Hematopoietic multipotent progenitor cell treated with erythropoietin and hydrocortisone succinate and interleukin-3 and kit ligand, for 15 days (in vitro differentiated cells): ENCODE data around the gene DMTF1.

Source experiments
- DNase-seq: peaks from one replicate; pipeline ENCODE4 v3.0.0-alpha.2; 2015; ENCODE audit warnings: low spot score

Gene DMTF1

DNA sequence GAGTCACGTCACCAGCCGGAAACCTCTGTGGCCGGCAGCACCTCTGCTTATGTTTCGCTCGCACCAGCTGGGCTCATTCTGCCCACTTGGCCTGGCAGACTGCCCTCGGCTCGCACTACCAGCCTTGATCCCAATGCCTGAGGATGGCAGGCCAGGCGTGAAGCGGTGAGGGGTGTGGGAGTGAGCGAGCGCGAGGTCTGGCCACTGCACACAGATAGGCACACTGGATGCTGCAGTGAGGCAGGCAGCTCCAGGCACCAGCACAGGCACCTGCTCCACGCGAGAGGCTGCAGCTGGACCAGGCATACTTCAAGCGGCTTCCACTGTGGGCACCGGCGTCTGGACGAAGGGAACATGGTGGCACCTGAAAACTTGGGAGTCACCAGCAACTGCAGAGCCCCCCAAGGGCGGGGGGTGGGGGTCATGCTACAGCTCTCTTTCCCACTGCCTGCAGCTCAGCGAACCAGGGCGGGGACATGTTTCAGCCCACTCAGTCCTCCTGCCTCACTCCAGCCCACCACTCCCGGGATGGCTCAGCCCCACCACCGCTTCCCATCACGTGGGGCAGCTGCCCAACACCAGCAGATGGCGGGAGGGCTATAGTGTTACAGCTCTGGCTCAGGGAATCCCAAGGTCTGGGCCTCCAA lies 5.4 kb upstream of the DMTF1 start:
- DNase-seq = no peak

DNA sequence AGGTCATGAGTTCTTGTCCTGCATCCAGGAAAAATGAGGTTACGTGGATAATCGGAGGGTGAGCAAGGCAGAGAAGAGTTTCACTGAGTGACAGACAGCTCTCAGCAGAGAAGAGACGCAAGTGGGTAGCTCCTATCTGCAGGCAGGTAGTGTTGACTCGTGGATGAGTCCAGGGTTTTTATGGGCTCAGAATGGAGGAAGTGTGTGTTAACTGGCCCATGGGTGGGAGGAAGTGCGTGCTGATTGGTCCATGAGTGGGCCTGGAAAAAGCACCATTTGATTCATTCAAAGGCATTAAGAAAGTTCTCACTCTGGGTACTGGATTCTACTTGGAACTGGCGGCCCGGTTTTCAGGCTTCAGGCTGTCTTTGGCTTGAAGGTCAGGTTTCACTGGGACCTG lies 4.8 kb upstream of the DMTF1 start:
- DNase-seq = no peak

DNA sequence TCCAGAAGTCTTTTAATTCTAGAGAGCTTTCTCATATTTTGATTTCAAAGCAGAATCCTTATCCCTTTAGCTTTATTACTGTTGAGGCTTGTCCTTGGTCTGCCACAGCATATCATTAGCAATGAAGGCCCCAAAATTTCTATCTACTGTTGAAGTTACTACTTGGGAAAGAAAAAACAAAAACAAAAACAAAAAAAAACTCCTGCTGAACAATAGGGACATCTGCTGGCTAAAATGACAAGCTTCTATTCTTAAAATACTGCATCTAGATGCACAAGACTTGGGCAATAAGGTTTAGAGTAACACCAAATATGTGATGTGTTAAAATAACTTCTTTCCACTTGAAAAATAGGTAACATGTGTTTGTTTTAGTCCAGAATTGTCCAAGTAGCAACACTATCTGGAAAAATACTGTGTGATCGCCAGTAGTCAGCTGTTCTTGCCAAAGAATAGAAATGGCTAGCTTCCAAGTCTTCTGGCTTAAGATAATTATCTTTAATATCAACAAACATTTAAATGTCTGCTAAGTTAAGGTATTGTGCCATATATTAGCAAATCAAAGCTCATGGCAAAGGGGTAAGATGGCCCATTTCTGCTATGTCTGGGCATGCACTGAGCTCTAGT lies 3.8 kb upstream of the DMTF1 start:
- no peak for DNase-seq

DNA sequence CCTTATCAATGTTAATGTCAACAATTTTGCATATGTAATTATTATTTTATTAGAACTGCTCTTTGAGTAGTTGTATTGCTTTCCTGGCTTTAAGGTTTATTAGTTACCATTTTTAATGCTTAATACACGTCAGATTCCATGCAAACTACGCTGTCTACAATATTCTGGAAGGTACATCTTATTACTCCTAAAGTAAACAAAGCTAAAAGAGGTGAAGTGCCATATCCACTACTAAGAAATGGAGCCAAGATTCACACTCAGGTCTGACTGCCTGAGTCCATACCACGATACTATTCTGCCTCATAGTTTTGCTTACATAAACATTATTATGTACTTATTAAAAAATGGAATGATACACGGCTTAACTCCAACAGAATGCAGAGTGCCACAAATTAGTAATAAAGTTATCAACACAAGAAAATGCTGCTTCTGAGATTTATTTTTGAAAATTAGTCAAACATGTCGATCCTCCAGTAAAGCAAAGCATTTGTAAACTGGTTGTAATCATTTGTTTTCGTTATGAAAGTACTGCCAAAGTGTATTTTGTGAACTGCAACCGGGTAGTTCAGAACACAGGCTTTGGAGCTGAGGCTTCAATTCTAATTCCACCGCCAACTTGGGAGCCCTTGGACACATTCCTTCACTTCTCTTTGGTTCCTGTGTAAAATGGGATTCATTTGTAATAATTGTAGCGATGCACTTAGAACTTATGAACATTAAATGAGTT lies 1.1 kb upstream of the DMTF1 start:
- no peak for DNase-seq

DNA sequence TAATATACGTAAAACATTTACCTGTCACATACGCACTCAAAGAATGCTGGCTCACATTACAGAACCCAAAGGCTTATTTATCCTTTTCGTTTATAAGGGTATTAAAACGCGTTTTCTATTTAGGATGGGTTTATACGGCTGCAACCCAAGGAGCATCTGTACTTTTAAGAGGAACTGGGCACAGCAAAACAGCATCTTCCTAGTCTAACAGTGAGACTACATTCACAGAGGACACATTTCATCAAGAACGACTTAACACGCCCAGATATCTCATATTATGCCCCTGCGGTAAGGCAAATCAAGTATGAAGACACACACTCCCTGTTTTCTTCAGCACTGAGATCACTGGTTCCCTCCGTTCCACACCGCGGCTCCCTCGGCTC lies 533 bp upstream of the DMTF1 start:
- no peak for DNase-seq

DNA sequence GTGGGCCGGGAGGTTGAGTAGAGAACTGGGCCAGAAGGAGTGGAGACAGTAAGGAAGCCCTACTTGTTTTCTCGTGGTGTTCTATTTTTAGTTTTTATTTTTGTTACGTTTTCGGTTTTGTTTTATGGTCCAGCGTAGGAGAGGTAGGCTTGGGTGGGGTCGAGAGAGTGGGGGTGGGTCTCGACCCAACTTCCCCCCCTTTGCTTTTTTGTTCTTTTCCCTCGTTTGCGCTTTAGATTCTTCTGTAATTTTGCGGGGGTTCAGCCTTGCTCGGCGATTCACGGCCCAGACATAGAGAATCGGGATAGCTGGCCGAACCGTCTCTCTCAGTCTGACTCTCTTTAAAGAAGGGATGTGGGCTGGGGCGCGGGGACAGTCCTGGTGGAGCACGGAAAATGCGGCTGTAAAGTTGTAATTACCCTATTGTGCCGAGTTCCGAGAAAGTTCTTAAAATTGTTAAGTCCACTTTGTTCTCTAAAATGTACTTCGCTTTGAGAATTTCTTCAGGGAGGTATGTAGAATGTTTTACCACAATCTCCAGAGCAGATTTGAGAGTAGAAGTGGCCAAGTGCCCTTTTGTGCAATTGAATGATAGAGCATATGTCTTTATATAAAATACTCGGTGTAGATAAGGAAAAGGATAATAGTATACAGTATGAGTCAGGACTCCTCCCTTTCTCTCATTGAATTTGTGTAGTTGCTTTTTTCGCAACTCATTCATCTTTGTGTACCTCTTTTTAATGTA lies 816 bp downstream of the DMTF1 start:
- DNase-seq = peak; percentile 51

DNA sequence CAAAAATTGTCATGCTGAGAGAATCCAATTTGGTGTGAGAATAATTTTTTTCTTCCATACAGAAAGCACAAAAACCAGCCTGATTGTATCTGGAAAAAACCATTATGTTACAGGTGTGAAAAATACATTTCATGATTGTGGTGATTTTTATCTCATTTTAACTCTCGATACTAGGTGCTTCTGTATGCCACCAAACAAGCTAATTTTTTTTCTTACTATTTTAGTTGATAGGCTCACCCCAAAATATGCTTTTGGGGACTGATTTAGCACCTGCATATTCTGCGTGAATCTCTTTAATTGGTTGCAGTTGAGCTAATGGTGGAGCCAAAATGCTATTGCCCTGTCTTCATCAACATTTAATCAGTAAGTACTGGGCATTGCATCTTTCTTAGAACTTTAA lies 1.9 kb downstream of the DMTF1 start:
- DNase-seq = no peak

DNA sequence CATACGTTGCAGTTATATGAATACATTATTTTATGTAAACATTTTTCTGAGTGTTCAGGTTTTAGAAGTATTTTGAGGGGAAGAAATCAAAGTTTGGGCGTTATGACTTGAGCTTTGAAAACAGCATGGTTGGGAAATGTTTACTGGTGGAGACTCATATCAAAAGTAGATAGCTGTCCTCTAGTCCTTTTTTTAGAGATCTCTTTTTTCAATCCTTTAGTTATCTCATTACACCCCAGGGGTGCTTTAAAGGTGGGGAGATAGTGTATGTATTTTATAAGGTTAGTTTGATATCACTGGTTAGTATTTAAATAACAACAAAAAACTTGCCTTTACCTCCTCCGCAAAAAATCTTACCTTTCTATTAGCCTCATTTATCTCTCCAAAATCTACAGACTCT lies 2.3 kb downstream of the DMTF1 start:
- no peak for DNase-seq

DNA sequence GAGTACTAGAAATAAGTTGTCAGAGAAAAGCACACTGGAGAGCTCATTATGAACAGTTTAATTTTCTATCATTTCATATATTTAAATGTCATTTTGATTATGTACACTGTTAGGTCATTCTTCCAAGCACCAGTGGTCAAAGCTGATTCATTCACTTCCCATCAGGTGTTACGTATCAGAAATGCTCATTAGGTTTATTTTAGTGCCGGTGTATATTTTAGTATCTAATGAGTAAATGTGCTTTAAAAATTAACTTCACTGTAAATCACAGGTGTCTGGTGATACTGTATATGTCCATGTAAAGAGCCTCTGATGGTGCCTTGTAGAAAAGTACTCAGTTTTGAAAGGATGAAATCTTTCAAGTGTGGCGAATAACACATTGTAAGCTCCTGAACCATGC lies 3.5 kb downstream of the DMTF1 start:
- DNase-seq = no peak

DNA sequence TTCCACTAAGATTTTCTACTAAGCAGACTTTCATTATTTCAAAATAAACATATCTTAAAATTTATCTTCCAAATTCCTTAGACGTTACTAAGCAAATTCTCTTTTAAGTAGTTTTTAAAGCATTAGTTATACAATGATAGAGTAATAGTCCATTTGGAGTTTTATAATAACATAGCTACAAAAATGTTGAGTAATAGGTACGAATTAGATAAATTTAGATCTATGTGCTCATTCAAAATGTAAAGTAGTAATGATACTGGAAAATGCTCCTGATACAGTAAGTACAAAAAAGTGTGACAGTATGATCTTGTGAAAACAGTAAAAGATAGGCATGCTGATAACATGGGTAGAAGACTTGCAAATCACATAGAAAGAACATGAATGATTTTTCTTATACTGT lies 4.5 kb downstream of the DMTF1 start:
- no peak for DNase-seq

DNA sequence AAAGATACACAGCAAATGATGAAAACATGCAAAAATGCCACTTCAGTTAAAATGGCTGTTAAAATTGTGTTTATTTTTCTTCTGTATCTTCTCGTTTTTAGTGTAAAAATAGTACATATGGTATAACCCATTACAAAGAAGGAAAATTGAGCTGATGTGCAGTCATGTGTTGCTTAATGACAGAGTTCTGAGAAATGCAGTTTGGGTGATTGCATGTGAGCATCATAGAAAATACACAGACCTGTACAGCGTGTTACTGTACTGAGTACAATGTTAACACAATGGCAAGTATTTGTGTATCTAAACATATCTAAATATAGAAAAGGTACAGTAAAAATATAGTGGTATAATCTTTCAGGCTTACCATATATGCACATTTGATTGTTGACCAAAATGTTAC lies 7.3 kb downstream of the DMTF1 start:
- no peak for DNase-seq

DNA sequence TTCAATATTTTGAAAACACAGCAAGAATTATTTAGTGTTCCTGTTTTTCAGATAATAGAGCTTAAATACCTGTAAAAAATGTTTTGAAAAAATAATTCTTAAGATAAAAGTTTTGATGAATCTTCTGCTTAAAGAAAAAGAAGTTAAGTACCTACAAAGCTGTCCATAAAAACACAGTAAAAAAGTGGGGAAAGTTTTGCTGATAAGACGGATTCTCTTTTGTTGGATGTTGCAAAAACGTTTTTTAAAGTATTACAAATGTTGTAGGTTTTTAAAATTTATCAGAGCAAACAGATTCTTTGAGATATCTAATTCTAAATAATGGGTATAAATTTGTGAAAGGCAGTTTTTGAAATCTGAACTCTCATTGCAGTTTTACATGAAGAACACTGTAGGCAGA lies 12.2 kb downstream of the DMTF1 start:
- DNase-seq = no peak

DNA sequence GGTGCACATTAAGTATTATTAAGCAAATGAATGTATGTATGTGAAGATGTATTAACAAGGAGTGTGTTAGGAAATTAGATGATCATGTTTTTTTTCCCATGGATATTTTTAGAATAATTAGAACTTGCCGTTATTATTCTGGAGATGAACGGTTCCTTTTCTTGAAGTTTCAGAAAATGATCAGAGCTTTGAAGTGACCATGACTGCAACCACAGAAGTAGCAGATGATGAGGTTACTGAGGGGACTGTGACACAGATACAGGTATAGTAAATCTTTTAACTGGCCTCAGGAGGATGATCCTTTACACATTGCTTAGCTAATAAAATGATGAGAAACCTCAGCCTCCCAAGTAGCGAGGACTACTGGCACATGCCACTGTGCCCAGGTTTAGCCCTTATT lies 18.6 kb downstream of the DMTF1 start:
- no peak for DNase-seq

DNA sequence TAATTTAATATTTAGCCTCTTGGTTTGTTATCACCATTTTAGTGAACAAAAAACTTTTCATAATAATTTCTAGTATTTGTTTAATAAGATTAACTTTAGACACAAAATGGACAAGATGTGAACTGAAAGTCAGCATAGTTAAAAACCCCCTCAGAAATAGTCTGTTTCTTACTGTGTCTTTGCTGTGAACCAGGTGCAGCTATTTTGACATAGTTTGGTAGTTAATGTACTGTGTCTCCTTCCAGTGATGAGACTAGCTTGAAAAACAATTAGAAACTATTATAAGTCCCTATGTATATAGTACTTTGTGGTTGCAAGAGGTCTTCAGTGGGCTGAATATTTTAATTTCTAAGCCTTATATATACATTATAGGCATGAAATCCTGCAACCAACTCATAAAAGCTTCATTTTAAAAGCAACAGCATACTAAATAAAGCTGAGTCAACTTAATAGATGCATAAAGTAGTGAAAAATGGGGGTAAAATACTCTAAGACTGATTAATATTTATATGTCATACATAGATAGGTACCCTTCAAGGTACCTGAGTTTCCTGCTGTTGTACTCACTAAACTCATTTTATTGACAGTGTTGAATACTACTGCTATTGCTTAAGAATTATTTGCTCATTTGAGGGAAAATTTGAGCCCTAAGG lies 19.2 kb downstream of the DMTF1 start:
- DNase-seq = no peak

DNA sequence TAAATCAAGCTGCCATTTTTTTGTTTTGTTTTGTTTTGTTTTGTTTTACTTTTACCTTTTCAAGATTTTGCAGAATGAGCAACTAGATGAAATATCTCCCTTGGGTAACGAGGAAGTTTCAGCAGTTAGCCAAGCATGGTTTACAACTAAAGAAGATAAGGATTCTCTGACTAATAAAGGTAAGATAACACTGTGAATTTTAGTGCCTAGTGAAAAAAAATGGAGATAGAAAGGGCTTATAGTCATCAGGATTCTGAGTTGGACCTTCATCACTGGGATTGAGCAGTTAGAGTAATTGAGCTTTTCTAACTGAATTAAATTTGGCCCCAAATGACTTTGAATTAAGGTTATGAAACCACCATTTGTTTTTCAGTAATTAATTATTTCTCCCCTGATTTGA lies 21.2 kb downstream of the DMTF1 start:
- no peak for DNase-seq

DNA sequence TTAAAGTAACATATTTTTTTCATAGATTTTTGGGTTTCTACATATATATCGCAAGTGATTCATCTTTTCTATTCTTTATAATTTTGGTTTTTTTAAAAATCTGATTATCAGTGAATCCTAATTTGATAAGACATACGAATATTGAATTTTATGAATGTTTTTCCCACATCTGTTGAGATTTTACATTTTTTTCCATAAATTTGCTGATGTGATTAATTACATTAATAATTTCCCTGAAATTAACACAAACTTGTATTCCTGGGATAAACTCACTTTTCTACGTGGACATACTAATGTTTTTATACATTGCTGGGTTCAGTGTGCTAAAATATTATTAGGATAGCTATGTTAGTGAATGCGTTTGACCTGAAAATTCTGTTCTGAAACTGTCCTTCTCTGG lies 26.1 kb downstream of the DMTF1 start:
- no peak for DNase-seq

DNA sequence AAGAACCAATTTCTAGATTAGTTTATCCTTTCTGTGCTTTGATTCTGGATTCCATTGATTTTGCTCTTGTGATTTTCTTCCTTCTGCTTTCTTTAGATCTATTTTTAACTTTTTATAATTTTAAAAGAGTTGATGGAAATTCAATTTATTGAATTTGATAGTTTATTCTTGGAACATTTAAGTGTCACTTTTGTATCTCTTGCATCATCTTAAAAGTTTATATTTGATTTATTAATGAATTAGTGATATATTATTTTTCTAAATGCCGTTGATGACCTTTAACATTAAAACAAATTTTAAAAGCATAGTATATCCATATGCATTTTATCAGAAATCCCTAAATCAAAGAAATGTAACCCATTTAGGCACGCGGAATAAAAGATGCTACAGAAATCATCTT lies 26.9 kb downstream of the DMTF1 start:
- DNase-seq = no peak

DNA sequence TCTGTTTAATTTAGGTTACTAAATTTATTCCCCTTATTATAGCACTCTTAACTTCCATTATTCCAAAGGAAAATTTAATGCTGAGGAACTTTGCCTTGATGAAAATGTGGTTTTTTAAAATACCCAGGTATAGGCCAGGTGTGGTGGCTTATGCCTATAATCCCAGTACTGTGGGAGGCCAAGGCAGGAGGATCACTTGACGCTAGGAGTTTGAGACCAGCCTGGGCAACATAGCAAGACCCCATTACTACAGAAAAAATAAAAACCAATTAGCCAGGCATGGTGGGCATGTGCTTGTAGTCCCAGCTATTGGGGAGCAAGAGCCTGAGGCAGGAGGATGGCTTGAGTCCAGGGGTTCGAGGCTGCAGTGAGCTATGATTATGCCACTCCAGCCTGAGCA lies 34.9 kb downstream of the DMTF1 start:
- no peak for DNase-seq

DNA sequence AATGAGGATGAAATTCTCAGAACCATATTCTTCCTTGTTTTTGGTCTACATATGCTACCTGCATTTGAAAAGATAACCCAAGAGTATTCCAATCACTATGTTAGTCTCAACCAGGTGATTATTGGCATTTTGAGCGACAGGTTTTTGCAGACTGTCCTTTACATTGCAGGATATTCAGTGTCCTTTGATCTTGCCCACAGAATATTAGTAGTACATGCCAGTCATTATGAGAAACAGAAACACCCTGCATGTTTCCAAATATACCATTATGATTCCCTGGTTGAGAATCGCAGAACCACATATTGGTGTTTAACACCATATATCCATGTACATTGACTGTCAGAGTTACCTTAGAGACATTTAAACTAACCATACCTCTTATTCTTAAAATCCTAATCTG lies 36.7 kb downstream of the DMTF1 start:
- no peak for DNase-seq

DNA sequence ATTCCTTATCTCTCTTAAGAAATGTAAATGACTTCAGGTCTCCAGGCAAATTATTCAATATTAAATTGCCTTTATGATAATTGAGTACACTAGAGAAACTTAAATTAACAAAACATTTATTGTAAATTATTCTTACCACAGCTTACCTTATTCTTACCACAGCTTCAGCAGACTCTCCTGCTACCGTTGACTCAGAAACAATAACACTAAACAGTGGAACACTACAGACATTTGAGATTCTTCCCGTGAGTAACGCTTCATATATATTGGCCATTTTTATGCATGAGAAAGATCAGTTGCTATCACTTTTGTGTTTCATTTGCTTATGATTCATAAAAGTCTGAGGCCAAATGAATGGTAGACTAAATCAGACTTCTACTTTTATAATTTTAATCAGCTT lies 38.5 kb downstream of the DMTF1 start:
- DNase-seq = no peak

DNA sequence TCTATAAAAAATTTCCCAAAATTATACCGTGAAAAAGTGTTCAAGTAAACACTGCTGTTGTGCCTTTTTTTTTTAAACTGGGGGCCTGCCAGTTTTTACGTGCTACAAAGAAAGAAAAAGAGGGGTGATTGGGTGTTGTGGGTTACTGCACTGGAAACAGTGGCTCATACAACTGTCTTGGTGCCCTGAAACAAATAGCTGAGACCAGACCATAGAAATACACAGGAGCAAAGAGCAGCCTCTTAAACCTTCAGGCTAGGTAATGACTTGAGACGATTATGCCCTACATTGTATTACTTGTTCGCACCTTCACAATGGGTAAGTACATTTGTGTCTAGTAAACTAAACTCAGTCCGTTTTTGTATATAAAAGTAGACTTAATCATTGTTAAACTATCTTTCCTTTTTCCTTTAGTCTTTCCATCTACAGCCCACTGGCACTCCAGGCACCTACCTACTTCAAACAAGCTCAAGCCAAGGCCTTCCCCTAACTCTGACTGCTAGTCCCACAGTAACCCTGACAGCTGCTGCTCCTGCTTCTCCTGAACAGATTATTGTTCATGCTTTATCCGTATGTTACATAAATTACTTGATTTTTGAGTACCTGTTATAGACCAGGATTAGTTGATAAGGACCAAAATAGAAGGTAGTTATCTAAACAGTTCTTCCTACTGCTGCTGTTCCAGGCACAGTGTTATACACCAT lies 40.7 kb downstream of the DMTF1 start:
- no peak for DNase-seq

DNA sequence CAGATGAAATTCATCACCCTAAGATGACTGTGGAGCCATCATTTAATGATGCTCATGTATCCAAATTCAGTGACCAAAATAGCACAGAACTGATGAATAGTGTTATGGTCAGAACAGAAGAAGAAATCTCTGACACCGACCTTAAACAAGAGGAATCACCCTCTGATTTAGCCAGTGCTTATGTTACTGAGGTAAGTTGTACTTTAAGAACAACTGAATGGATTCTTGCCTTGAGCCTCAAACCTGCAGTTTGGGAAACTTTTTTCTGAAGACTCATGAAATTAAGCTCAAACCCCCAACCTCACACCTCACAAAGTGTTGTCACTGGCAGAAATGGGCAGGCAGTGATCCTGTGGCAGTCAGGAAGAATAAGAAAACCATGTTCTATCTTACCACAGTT lies 41.7 kb downstream of the DMTF1 start:
- DNase-seq = no peak
